Spleen (tissue), 11 donors: ENCODE measurements around the gene APOC4. TPM values are rescaled to one million over a fixed set of nuclear protein-coding genes. Genes with fewer than 3 reads are reported as not detected.
A peak's percentile ranks its signal among the peaks of the same experiment; 100 is the strongest.
"Not testable (repeated sequence)": the region's sequence is repeated elsewhere in the genome, so short reads cannot be mapped to it uniquely, and the experiment has no call there.

Experiments used
- DNase-seq: peaks from one replicate; pipeline ENCODE4 v3.0.0-alpha.2; 2020
- H3K27ac ChIP-seq, 8 donors: fragments of 200-600 bp; sonication (generic) in 7 of 8; 1 replicate in 4 of 8; 2 replicates in 4 of 8; pipeline versions ENCODE4 v1.5.0 to v1.8.0; 2016 to 2021; ENCODE audit warnings: inconsistent platforms in 4 of 8, mild to moderate bottlenecking in 4 of 8, moderate library complexity in 1 of 8
- H3K27me3 ChIP-seq, 7 donors: fragments of 200-600 bp; sonication (generic) in 6 of 7; replicated peaks in 1 of 7; 1 replicate in 4 of 7; 2 replicates in 3 of 7; pipeline versions ENCODE4 v1.5.0 to v1.8.0; 2016 to 2021; ENCODE audit warnings: inconsistent platforms in 3 of 7, mild to moderate bottlenecking in 1 of 7
- H3K36me3 ChIP-seq, 6 donors: fragments of 200-600 bp; sonication (generic) in 5 of 6; 1 replicate in 4 of 6; 2 replicates in 2 of 6; pipeline versions ENCODE4 v1.5.0 to v1.8.0; 2016 to 2021; ENCODE audit warnings: inconsistent platforms in 2 of 6
- H3K4me1 ChIP-seq, 6 donors: fragments of 200-600 bp; sonication (generic) in 5 of 6; 1 replicate in 3 of 6; 2 replicates in 3 of 6; pipeline versions ENCODE4 v1.5.0 to v1.8.0; 2016 to 2021; ENCODE audit warnings: inconsistent platforms in 3 of 6
- H3K4me3 ChIP-seq, 8 donors: fragments of 200-600 bp; sonication (generic) in 7 of 8; 1 replicate in 4 of 8; 2 replicates in 4 of 8; pipeline versions ENCODE4 v1.5.0 to v1.8.0; 2016 to 2021; ENCODE audit warnings: inconsistent platforms in 4 of 8, mild to moderate bottlenecking in 4 of 8, moderate library complexity in 2 of 8
- H3K9me3 ChIP-seq, 8 donors: fragments of 200-600 bp; sonication (generic) in 7 of 8; 1 replicate in 4 of 8; 2 replicates in 4 of 8; pipeline versions ENCODE4 v1.5.0 to v1.8.0; 2016 to 2021; ENCODE audit warnings: inconsistent platforms in 4 of 8
- CTCF ChIP-seq, 11 experiments: fragments of 200-600 bp in 7 of 11; fragments of 450-650 bp in 4 of 11; sonication (generic) in 4 of 11; IDR thresholded peaks in 8 of 11; conservative IDR thresholded peaks in 3 of 11; 1 replicate in 7 of 11; 2 replicates in 4 of 11; pipeline versions ENCODE4 v1.4.0 to v1.8.0; 2016 to 2021; ENCODE audit warnings: antibody characterized with exemption in 11 of 11, inconsistent platforms in 4 of 11, mild to moderate bottlenecking in 1 of 11
- POLR2A ChIP-seq, 3 donors: fragments of 450-650 bp; IDR thresholded peaks; one replicate each; pipeline ENCODE4 v1.5.1; 2017; ENCODE audit warnings: antibody characterized with exemption in 3 of 3, mild to moderate bottlenecking in 1 of 3
- POLR2AphosphoS5 ChIP-seq, 3 donors: sonication (generic); formaldehyde crosslinking; IDR thresholded peaks; one replicate each; pipeline ENCODE4 v1.5.1; 2017; ENCODE audit warnings: antibody characterized with exemption in 3 of 3
- WGBS, 5 donors: extraction: QIAGEN DNeasy Blood & Tissue Kit in 3 of 5; methylation state at CpG; one replicate each; pipeline versions ENCODE4 v1.1.5 to v1.1.7; 2013 to 2018; 5-methylcytosine and 5-hydroxymethylcytosine counted together
- intact Hi-C: fragments of 100-400 bp; cut with DNase I; formaldehyde crosslinking; loops from one replicate; pipeline ENCODE4 v1.15.0; 2023; ENCODE audit warnings: low total_unique reads
- polyA plus RNA-seq, 3 donors: library from polyadenylated mRNA; stranded (reverse); fragments of 200-250 nt; gene quantifications; one replicate each; pipeline ENCODE4 v1.2.1, GENCODE V29; 2013
- total RNA-seq, 7 donors: library from RNA; depleted of rRNA in 3 of 7; stranded (reverse); fragments of >200 nt in 3 of 7; fragmentation: NEBNext Ultra II Directional in 4 of 7; extraction: Animal tissue kit (Norgen Biotek cat#: 25700) in 4 of 7; gene quantifications; one replicate each; pipeline versions ENCODE4 v1.1.0 to v1.2.1, GENCODE V29; 2016 to 2021
- donor health status: healthy with polysubstance abuse.
- donor health status: DM: no; HTN: no; CAD: no; lungs with moderate emphysema.
- donor health status: DM: no; HTN: no; CAD: no.
- donor health status: Bipolar disorder and iron deficiency.
- donor health status: healthy.
- donor health status: DM: no; HTN: no; CAD: no.
- donor health status: DM: yes; HTN: yes; CAD: no.

Gene APOC4
- total and polyA plus RNA-seq, 10 donors, result 0.24 to 0.42 (median 0.32) TPM; not detected in 7

GRCh38 chr19:44925114-44925891 lies 16.7 kb upstream of the APOC4 start:
- H3K27me3 ChIP-seq, result peaks cover 0 to 13% (median 0%) of the 10 kb centered on the region in 7 donors
- WGBS, 5 donors, result 16 to 29% (median 23%) methylated on average over 7 to 8 of the region's 8 CpGs
- peaks cover 9 to 43% (median 38%) of the 10 kb centered on the region in 6 donors for H3K4me1 ChIP-seq
- H3K36me3 ChIP-seq, result no peaks in the 10 kb centered on the region
- H3K4me3 ChIP-seq, result peak overlapping the region in 1 of 8 donors; percentile 11
- intact Hi-C loops, result no loop called here
- TF ChIP-seq CTCF (IDR thresholded peaks at IDR 0.05 in 8 of 11, conservative IDR thresholded peaks at IDR 0.05 in 3 of 11) (no peak), POLR2AphosphoS5 (IDR thresholded peaks at IDR 0.05) (peak; percentile 70 to 81 (median 76))
- DNase-seq, result peak; percentile 85
- no peaks in the 10 kb centered on the region for H3K9me3 ChIP-seq
- peak overlapping the region in 6 of 8 donors; percentile 13 to 71 (median 42) for H3K27ac ChIP-seq

- H3K27me3 ChIP-seq, result peaks cover 0 to 13% (median 0%) of the 10 kb centered on the region in 7 donors
- WGBS, 5 donors, result 36 to 57% (median 46%) methylated on average over 15 to 19 of the region's 19 CpGs
- peaks cover 9 to 43% (median 36%) of the 10 kb centered on the region in 6 donors for H3K4me1 ChIP-seq
- H3K27ac ChIP-seq, result peak overlapping the region in 4 of 8 donors; percentile 15 to 71 (median 49)
- H3K9me3 ChIP-seq, intact Hi-C loops, H3K36me3 ChIP-seq, DNase-seq: not testable (repeated sequence)
- H3K4me3 ChIP-seq, result peak overlapping the region in 4 of 8 donors; percentile 3 to 46 (median 10)
Observed at GRCh38 chr19:44926245-44927077, 15.6 kb upstream of the APOC4 start.

GRCh38 chr19:44927746-44928145 lies 14.3 kb upstream of the APOC4 start:
- H3K4me1 ChIP-seq, result peaks cover 9 to 43% (median 36%) of the 10 kb centered on the region in 6 donors
- TF ChIP-seq POLR2A (IDR thresholded peaks at IDR 0.05) (no peak), CTCF (IDR thresholded peaks at IDR 0.05 in 8 of 11, conservative IDR thresholded peaks at IDR 0.05 in 3 of 11) (no peak), POLR2AphosphoS5 (IDR thresholded peaks at IDR 0.05) (no peak)
- no peaks in the 10 kb centered on the region for H3K9me3 ChIP-seq
- H3K36me3 ChIP-seq, result no peaks in the 10 kb centered on the region
- intact Hi-C loops, result no loop called here
- no peak overlapping the region for H3K4me3 ChIP-seq
- DNase-seq, result no peak
- H3K27me3 ChIP-seq, result peaks cover 0 to 13% (median 0%) of the 10 kb centered on the region in 7 donors
- peak overlapping the region in 4 of 8 donors; percentile 8 to 71 (median 40) for H3K27ac ChIP-seq
- WGBS, 5 donors, result 34 to 48% (median 40%) methylated on average over 5 of the region's 5 CpGs

GRCh38 chr19:44930088-44930487 lies 11.9 kb upstream of the APOC4 start:
- 86 to 94% (median 92%) methylated on average over 7 of the region's 7 CpGs for WGBS, 5 donors
- intact Hi-C loops, result no loop called here
- TF ChIP-seq POLR2AphosphoS5 (IDR thresholded peaks at IDR 0.05), result no peak
- no peak for TF ChIP-seq POLR2A (IDR thresholded peaks at IDR 0.05)
- no peak for TF ChIP-seq CTCF (IDR thresholded peaks at IDR 0.05 in 8 of 11, conservative IDR thresholded peaks at IDR 0.05 in 3 of 11)

More at GRCh38 chr19:44930088-44930487, 11.9 kb upstream of the APOC4 start:
- Histone ChIP-seq H3K27me3 (peaks cover 0 to 13% (median 0%) of the 10 kb centered on the region in 7 donors), H3K4me1 (peaks cover 6 to 29% (median 25%) of the 10 kb centered on the region in 6 donors), H3K4me3 (no peak overlapping the region), H3K27ac (no peak overlapping the region), H3K36me3 (no peaks in the 10 kb centered on the region), H3K9me3 (no peaks in the 10 kb centered on the region)
- DNase-seq, result no peak
